Mesenteric fat pad (tissue), 1 donor: Measurements from ENCODE around the gene ATP5F1C. TPM values are rescaled to one million over a fixed set of nuclear protein-coding genes. Genes with fewer than 3 reads are reported as not detected.
A peak's percentile ranks its signal among the peaks of the same experiment; 100 is the strongest.
"Not testable (repeated sequence)": the region's sequence is repeated elsewhere in the genome, so short reads cannot be mapped to it uniquely, and the experiment has no call there.

Experiments
- DNase-seq: peaks from one replicate; pipeline ENCODE4 v3.0.0-alpha.2; 2020; ENCODE audit warnings: low spot score
- long read RNA-seq: library from polyadenylated mRNA; unstranded; transcript quantifications from one replicate; pipeline ENCODE4 v2.0.0, GENCODE V29; 2020
- total RNA-seq: library from RNA; stranded (reverse); fragmentation: NEBNext Ultra II Directional; extraction: Animal tissue kit (Norgen Biotek cat#: 25700); gene quantifications from one replicate; pipeline ENCODE4 v1.2.1, GENCODE V29; 2021
- donor health status: DM: yes; HTN: yes; CAD: no.

ATP5F1C gene
- total RNA-seq = 206 TPM
- long read RNA-seq, transcript ATP5F1C-201 (9 exons, 1,078 nt) = minor isoform, 111 of 333 reads
- long read RNA-seq, transcript ATP5F1C-202 (10 exons, 1,163 nt) = major isoform, 211 of 333 reads
- long read RNA-seq, partial matches to known transcripts = 8 of 333 reads
- long read RNA-seq, other reads (novel, unspliced or antisense) = 3 of 333 reads

- DNase-seq = peak; percentile 98
Measured at GRCh38 chr10:7787857-7788638, at the start of gene ATP5F1C, which contains the start of gene KIN. Gene ATP5F1C, plus strand, starts transcription at chr10:7788177. Its CDS starts 31 bp downstream, at chr10:7788208. Gene KIN, minus strand, starts transcription at chr10:7787993. Its CDS starts 60 bp downstream, at chr10:7787933.

- DNase-seq = no peak
Measured at GRCh38 chr10:7738536-7739407, 49.2 kb upstream of the ATP5F1C start.

- DNase-seq = no peak
Measured at GRCh38 chr10:7744307-7744706, 43.7 kb upstream of the ATP5F1C start.

GRCh38 chr10:7748637-7749036 lies 39.3 kb upstream of the ATP5F1C start:
- not testable (repeated sequence) for DNase-seq

- no peak for DNase-seq
Measured at GRCh38 chr10:7750222-7750621, 37.8 kb upstream of the ATP5F1C start.

GRCh38 chr10:7752251-7752650 lies 35.7 kb upstream of the ATP5F1C start:
- no peak for DNase-seq

- no peak for DNase-seq
Measured at GRCh38 chr10:7755103-7755502, 32.9 kb upstream of the ATP5F1C start.

- DNase-seq = no peak
Measured at GRCh38 chr10:7756360-7756992, 31.5 kb upstream of the ATP5F1C start.

- DNase-seq = no peak
Measured at GRCh38 chr10:7763929-7764328, 24.0 kb upstream of the ATP5F1C start.

- DNase-seq = no peak
Measured at GRCh38 chr10:7766241-7766640, 21.7 kb upstream of the ATP5F1C start.

- DNase-seq = no peak
Measured at GRCh38 chr10:7767209-7767608, 20.8 kb upstream of the ATP5F1C start.

GRCh38 chr10:7768417-7768816 lies 19.6 kb upstream of the ATP5F1C start:
- no peak for DNase-seq

GRCh38 chr10:7773845-7774801 lies 13.9 kb upstream of the ATP5F1C start:
- no peak for DNase-seq

- DNase-seq = no peak
Measured at GRCh38 chr10:7776777-7777176, 11.2 kb upstream of the ATP5F1C start.

- DNase-seq = not testable (repeated sequence)
Measured at GRCh38 chr10:7782194-7782593, 5.8 kb upstream of the ATP5F1C start.

GRCh38 chr10:7786430-7786829 lies 1.5 kb upstream of the ATP5F1C start:
- DNase-seq = no peak

- no peak for DNase-seq
Measured at GRCh38 chr10:7787150-7787856, 674 bp upstream of the ATP5F1C start.

- no peak for DNase-seq
Measured at GRCh38 chr10:7788639-7789286, 786 bp downstream of the ATP5F1C start.

- DNase-seq = no peak
Measured at GRCh38 chr10:7789390-7789789, 1.4 kb downstream of the ATP5F1C start.
